Smooth muscle cell (in vitro differentiated cells): ENCODE data around the gene LRRC25. TPM values are rescaled to one million over a fixed set of nuclear protein-coding genes. Genes with fewer than 3 reads are reported as not detected.

Source experiments
- DNase-seq: peaks from one replicate; lab custom pipeline; 2025; ENCODE audit not compliant: unreplicated experiment; lab: John Stamatoyannopoulos, UW
- H2AFZ ChIP-seq: fragments of 200-600 bp; sonication (generic); 2 replicates; pipeline ENCODE4 v1.6.0; 2016; ENCODE audit warnings: antibody characterized with exemption, low read depth, mild to moderate bottlenecking
- H3F3A ChIP-seq: fragments of 200-600 bp; sonication (generic); 2 replicates; pipeline ENCODE4 v1.6.0; 2017; ENCODE audit warnings: antibody characterized with exemption, low read depth
- H3K27ac ChIP-seq: fragments of 200-600 bp; sonication (generic); 2 replicates; pipeline ENCODE4 v1.5.1; 2016; ENCODE audit warnings: low read depth, mild to moderate bottlenecking
- H3K27me3 ChIP-seq: fragments of 200-600 bp; sonication (generic); 2 replicates; pipeline ENCODE4 v1.6.1; 2016; ENCODE audit warnings: low read depth, mild to moderate bottlenecking
- H3K36me3 ChIP-seq: fragments of 200-600 bp; sonication (generic); 2 replicates; pipeline ENCODE4 v1.5.1; 2016; ENCODE audit warnings: low read depth
- H3K4me1 ChIP-seq: fragments of 200-600 bp; sonication (generic); 2 replicates; pipeline ENCODE4 v1.5.1; 2016; ENCODE audit warnings: low read depth
- H3K4me2 ChIP-seq: fragments of 200-600 bp; sonication (generic); 2 replicates; pipeline ENCODE4 v1.6.0; 2016; ENCODE audit warnings: mild to moderate bottlenecking
- H3K4me3 ChIP-seq: fragments of 200-600 bp; sonication (generic); 2 replicates; pipeline ENCODE4 v1.5.1; 2016; ENCODE audit warnings: mild to moderate bottlenecking
- H3K79me2 ChIP-seq: fragments of 200-600 bp; sonication (generic); 2 replicates; pipeline ENCODE4 v1.6.0; 2016; ENCODE audit warnings: low read depth, mild to moderate bottlenecking
- H3K9ac ChIP-seq: fragments of 200-600 bp; sonication (generic); 2 replicates; pipeline ENCODE4 v1.6.0; 2016; ENCODE audit warnings: low read depth
- H3K9me3 ChIP-seq: fragments of 200-600 bp; sonication (generic); replicated peaks from 2 replicates; pipeline ENCODE4 v1.5.1; 2016; ENCODE audit warnings: low read depth
- H4K20me1 ChIP-seq: fragments of 200-600 bp; sonication (generic); 2 replicates; pipeline ENCODE4 v1.6.0; 2016; ENCODE audit warnings: low read depth
- CTCF ChIP-seq: fragments of 200-600 bp; sonication (generic); IDR thresholded peaks from 2 replicates; pipeline ENCODE4 v1.5.1; 2017; ENCODE audit warnings: borderline replicate concordance, mild to moderate bottlenecking, antibody characterized with exemption; ENCODE audit not compliant: insufficient read depth, poor library complexity, severe bottlenecking
- WGBS: methylation state at CpG from one replicate; pipeline ENCODE4 v1.1.7; 2016; ENCODE audit warnings: low lambda C conversion rate; 5-methylcytosine and 5-hydroxymethylcytosine counted together
- microRNA-seq: library from miRNA; unstranded; fragments of <30 nt; microRNA quantifications from one replicate; pipeline ENCODE4, GENCODE V29; 2016; ENCODE audit warnings: borderline number of aligned reads
- polyA plus RNA-seq: library from polyadenylated mRNA; unstranded; fragments of >200 nt; fragmentation: Nextera tagmentation; extraction: Ambion mirVana; gene quantifications from 2 replicates; pipeline ENCODE4 v1.2.1, GENCODE V29; 2016
- small RNA-seq: library from RNA; depleted of rRNA; stranded (forward); fragments of <200 nt; gene quantifications from one replicate; pipeline ENCODE3, GENCODE V24; 2014
- total RNA-seq: library from RNA; depleted of rRNA; stranded (reverse); fragments of >200 nt; gene quantifications from 2 replicates; pipeline ENCODE4 v1.2.3, GENCODE V29; 2014

The LRRC25 gene
- total and polyA plus RNA-seq, 2 experiments from 2014 or later: 0.34 TPM; not detected in 1

- no peak overlapping the region for H3K9ac ChIP-seq
- H3K27me3 ChIP-seq: no peaks in the 10 kb centered on the region
- no peaks in the 10 kb centered on the region for H3K9me3 ChIP-seq
- H3K4me1 ChIP-seq: peaks cover 9% of the 10 kb centered on the region
- TF ChIP-seq CTCF: no peak
- no peaks in the 10 kb centered on the region for H3F3A ChIP-seq
- 88% methylated on average over 8 of the region's 8 CpGs for WGBS
- H3K36me3 ChIP-seq: no peaks in the 10 kb centered on the region
- no peak for DNase-seq
- no peak overlapping the region for H3K4me2 ChIP-seq
- no peak overlapping the region for H3K4me3 ChIP-seq
- no peaks in the 10 kb centered on the region for H3K79me2 ChIP-seq
- H3K27ac ChIP-seq: no peak overlapping the region
- H4K20me1 ChIP-seq: no peaks in the 10 kb centered on the region
- no peak overlapping the region for H2AFZ ChIP-seq
Observed at GRCh38 chr19:18342090-18342632, 55.3 kb downstream of the LRRC25 start.

Small RNA genes within 50 kb of the gene (microRNA-seq; reads per million reads assigned to microRNA genes)
- gene MIR3189: not detected

Small RNA genes within 50 kb of the gene (small RNA-seq; reads per million reads assigned to genes)
- gene MIR3189: not detected

Other genes starting within 250 kb of the LRRC25 start
- 22.2 and 22.9 TPM in 2 replicates for gene PIK3R2, start 244.5 kb downstream of the LRRC25 start, total RNA-seq
- 37.1 and 50.1 TPM in 2 replicates for gene PIK3R2, start 244.5 kb downstream of the LRRC25 start, polyA plus RNA-seq
- 0.67 and 2.9 TPM in 2 replicates for gene IFI30, start 223.8 kb downstream of the LRRC25 start, total RNA-seq
- 0.64 and 0.87 TPM in 2 replicates for gene IFI30, start 223.8 kb downstream of the LRRC25 start, polyA plus RNA-seq
- gene MPV17L2, start 204.4 kb downstream of the LRRC25 start, total RNA-seq: 11.6 and 13.1 TPM in 2 replicates
- 27.1 and 28.7 TPM in 2 replicates for gene MPV17L2, start 204.4 kb downstream of the LRRC25 start, polyA plus RNA-seq
- 1.4 and 4.9 TPM in 2 replicates for gene RAB3A, start 193.6 kb downstream of the LRRC25 start, total RNA-seq
- gene RAB3A, start 193.6 kb downstream of the LRRC25 start, polyA plus RNA-seq: 3.6 and 3.7 TPM in 2 replicates
- gene PDE4C, start 171.2 kb downstream of the LRRC25 start, total RNA-seq: 1.1 and 3.1 TPM in 2 replicates
- gene PDE4C, start 171.2 kb downstream of the LRRC25 start, polyA plus RNA-seq: 1.7 and 1.9 TPM in 2 replicates
- gene IQCN, start 123.2 kb downstream of the LRRC25 start, total RNA-seq: 3.9 and 4.9 TPM in 2 replicates
- gene IQCN, start 123.2 kb downstream of the LRRC25 start, polyA plus RNA-seq: 2.5 and 5.8 TPM in 2 replicates
- gene JUND, start 116.0 kb downstream of the LRRC25 start, total RNA-seq: 79.9 and 164 TPM in 2 replicates
- 464 and 497 TPM in 2 replicates for gene JUND, start 116.0 kb downstream of the LRRC25 start, polyA plus RNA-seq
- 116 and 121 TPM in 2 replicates for gene LSM4, start 74.5 kb downstream of the LRRC25 start, total RNA-seq
- 156 and 177 TPM in 2 replicates for gene LSM4, start 74.5 kb downstream of the LRRC25 start, polyA plus RNA-seq
- 11.1 and 11.7 TPM in 2 replicates for gene PGPEP1, start 57.0 kb downstream of the LRRC25 start, total RNA-seq
- 4.5 and 8.7 TPM in 2 replicates for gene PGPEP1, start 57.0 kb downstream of the LRRC25 start, polyA plus RNA-seq
- 18.8 and 30.9 TPM in 2 replicates for gene GDF15, start 11.5 kb downstream of the LRRC25 start, total RNA-seq
- gene GDF15, start 11.5 kb downstream of the LRRC25 start, polyA plus RNA-seq: 40.4 and 42.8 TPM in 2 replicates
- 36.0 and 44.1 TPM in 2 replicates for gene SSBP4, start 21.8 kb upstream of the LRRC25 start, total RNA-seq
- gene SSBP4, start 21.8 kb upstream of the LRRC25 start, polyA plus RNA-seq: 124 and 133 TPM in 2 replicates
- gene ISYNA1, start 40.5 kb upstream of the LRRC25 start, total RNA-seq: 16.4 and 60.1 TPM in 2 replicates
- gene ISYNA1, start 40.5 kb upstream of the LRRC25 start, polyA plus RNA-seq: 56.9 and 89.5 TPM in 2 replicates
- 10.5 and 12.8 TPM in 2 replicates for gene ELL, start 124.4 kb upstream of the LRRC25 start, total RNA-seq
- gene ELL, start 124.4 kb upstream of the LRRC25 start, polyA plus RNA-seq: 15.2 and 31.7 TPM in 2 replicates
- 143 and 161 TPM in 2 replicates for gene FKBP8, start 146.0 kb upstream of the LRRC25 start, total RNA-seq
- 340 and 358 TPM in 2 replicates for gene FKBP8, start 146.0 kb upstream of the LRRC25 start, polyA plus RNA-seq
- 75.4 and 104 TPM in 2 replicates for gene KXD1, start 160.2 kb upstream of the LRRC25 start, total RNA-seq
- 134 and 141 TPM in 2 replicates for gene KXD1, start 160.2 kb upstream of the LRRC25 start, polyA plus RNA-seq
- gene UBA52, start 174.2 kb upstream of the LRRC25 start, total RNA-seq: 991 and 1,086 TPM in 2 replicates
- 752 and 759 TPM in 2 replicates for gene UBA52, start 174.2 kb upstream of the LRRC25 start, polyA plus RNA-seq
- gene REX1BD, start 191.2 kb upstream of the LRRC25 start, total RNA-seq: 69.6 and 81.5 TPM in 2 replicates
- 117 and 141 TPM in 2 replicates for gene REX1BD, start 191.2 kb upstream of the LRRC25 start, polyA plus RNA-seq
- 196 and 221 TPM in 2 replicates for gene CRLF1, start 209.2 kb upstream of the LRRC25 start, total RNA-seq
- 715 and 1,048 TPM in 2 replicates for gene CRLF1, start 209.2 kb upstream of the LRRC25 start, polyA plus RNA-seq
- gene TMEM59L, start 215.2 kb upstream of the LRRC25 start, total RNA-seq: 4.4 and 5.0 TPM in 2 replicates
- 31.7 and 42.0 TPM in 2 replicates for gene TMEM59L, start 215.2 kb upstream of the LRRC25 start, polyA plus RNA-seq
- 3.9 and 5.6 TPM in 2 replicates for gene KLHL26, start 239.4 kb upstream of the LRRC25 start, total RNA-seq
- gene KLHL26, start 239.4 kb upstream of the LRRC25 start, polyA plus RNA-seq: 7.6 and 8.7 TPM in 2 replicates